Gastroesophageal sphincter (tissue), 4 donors: ENCODE data around the gene PSMB3. TPM values are rescaled to one million over a fixed set of nuclear protein-coding genes. Genes with fewer than 3 reads are reported as not detected.

ENCODE experiments used
- ATAC-seq: fragments of 150-250 bp; one replicate; pipeline ENCODE4 v1.9.1; 2016; ENCODE audit warnings: mild to moderate bottlenecking, moderate library complexity
- H3K27ac ChIP-seq, 4 donors: fragments of 200-600 bp; sonication (generic) in 3 of 4; 1 replicate in 3 of 4; 2 replicates in 1 of 4; pipeline ENCODE4 v1.5.1; 2016 to 2019
- H3K27me3 ChIP-seq: fragments of 200-600 bp; sonication (generic); one replicate; pipeline ENCODE4 v1.5.1; 2019
- H3K36me3 ChIP-seq, 2 donors: fragments of 200-600 bp; sonication (generic); one replicate each; pipeline ENCODE4 v1.5.1; 2019; ENCODE audit warnings: control low read depth in 1 of 2
- H3K4me1 ChIP-seq, 3 donors: fragments of 200-600 bp; sonication (generic); 1 replicate in 2 of 3; 2 replicates in 1 of 3; pipeline ENCODE4 v1.5.1; 2016 to 2019; ENCODE audit warnings: control low read depth in 2 of 3
- H3K4me3 ChIP-seq, 2 donors: fragments of 200-600 bp; sonication (generic); one replicate each; pipeline ENCODE4 v1.5.1; 2019; ENCODE audit warnings: mild to moderate bottlenecking in 1 of 2, moderate library complexity in 1 of 2
- H3K9me3 ChIP-seq, 3 donors: fragments of 200-600 bp; sonication (generic); one replicate each; pipeline ENCODE4 v1.5.1; 2017 to 2019; ENCODE audit warnings: control low read depth in 2 of 3
- CTCF ChIP-seq, 4 experiments: fragments of 200-600 bp in 2 of 4; fragments of 450-650 bp in 2 of 4; sonication (generic) in 1 of 4; IDR thresholded peaks; one replicate each; pipeline ENCODE4 v1.5.1; 2017 to 2019; ENCODE audit warnings: antibody characterized with exemption in 4 of 4, mild to moderate bottlenecking in 2 of 4, moderate library complexity in 2 of 4
- EP300 ChIP-seq: sonication (generic); formaldehyde crosslinking; IDR thresholded peaks from one replicate; pipeline ENCODE4 v1.6.1; 2017; ENCODE audit warnings: antibody characterized with exemption, mild to moderate bottlenecking
- POLR2A ChIP-seq, 2 donors: fragments of 450-650 bp; IDR thresholded peaks; one replicate each; pipeline ENCODE4 v1.6.1; 2017; ENCODE audit warnings: antibody characterized with exemption in 2 of 2, mild to moderate bottlenecking in 2 of 2, moderate library complexity in 1 of 2
- POLR2AphosphoS5 ChIP-seq: sonication (generic); formaldehyde crosslinking; IDR thresholded peaks from one replicate; pipeline ENCODE4 v1.6.1; 2017; ENCODE audit warnings: antibody characterized with exemption
- WGBS, 2 donors: methylation state at CpG; one replicate each; pipeline ENCODE4 v1.1.5; 2018; ENCODE audit warnings: low coverage in 1 of 2; 5-methylcytosine and 5-hydroxymethylcytosine counted together
- total RNA-seq, 4 donors: library from RNA; depleted of rRNA; stranded (reverse); fragments of >200 nt; gene quantifications; one replicate each; pipeline ENCODE4 v1.1.0, GENCODE V29; 2016

PSMB3 gene
- total RNA-seq, 4 donors from 2014 or later, result 107 to 123 (median 117) TPM

- ATAC-seq, result peak; percentile 21
- WGBS, 2 donors, result 1 to 2% methylated on average over 33 to 38 of the region's 44 CpGs
- TF ChIP-seq POLR2A (IDR thresholded peaks at IDR 0.05) (peak in 1 of 2 donors; percentile 16), EP300 (no peak)
- Histone ChIP-seq H3K4me1 (peaks cover 0 to 74% (median 22%) of the 10 kb centered on the region in 3 donors), H3K27me3 (no peaks in the 10 kb centered on the region), H3K27ac (peak overlapping the region; percentile 4 to 95 (median 90)), H3K36me3 (peaks cover 0 to 31% of the 10 kb centered on the region in 2 donors), H3K9me3 (no peaks in the 10 kb centered on the region), H3K4me3 (peak overlapping the region; percentile 93 to 94)
Observed at GRCh38 chr17:38751808-38752307, 683 bp upstream of the PSMB3 start.

- WGBS, 2 donors, result 0 to 36% methylated on average over 4 of the region's 22 CpGs
- Histone ChIP-seq H3K36me3 (peaks cover 0 to 43% of the 10 kb centered on the region in 2 donors), H3K27ac (peak overlapping the region; percentile 77 to 95 (median 90)), H3K27me3 (no peaks in the 10 kb centered on the region), H3K4me1 (peaks cover 0 to 71% (median 17%) of the 10 kb centered on the region in 3 donors), H3K4me3 (peak overlapping the region; percentile 93 to 94), H3K9me3 (no peaks in the 10 kb centered on the region)
- no peak for TF ChIP-seq CTCF (IDR thresholded peaks at IDR 0.05)
- TF ChIP-seq POLR2A (IDR thresholded peaks at IDR 0.05), result no peak
- TF ChIP-seq EP300, result no peak
- TF ChIP-seq POLR2AphosphoS5, result no peak
- ATAC-seq, result no peak
Observed at GRCh38 chr17:38753071-38753506, 548 bp downstream of the PSMB3 start.

GRCh38 chr17:38761612-38762011 is 9.1 kb downstream of the PSMB3 start:
- TF ChIP-seq CTCF (IDR thresholded peaks at IDR 0.05) (no peak), EP300 (no peak), POLR2AphosphoS5 (no peak), POLR2A (IDR thresholded peaks at IDR 0.05) (no peak)
- H3K9me3 ChIP-seq, result no peaks in the 10 kb centered on the region
- H3K36me3 ChIP-seq, result peaks cover 0 to 100% of the 10 kb centered on the region in 2 donors
- no peak for ATAC-seq
- no peaks in the 10 kb centered on the region for H3K27me3 ChIP-seq
- peaks cover 0 to 7% (median 0%) of the 10 kb centered on the region in 3 donors for H3K4me1 ChIP-seq
- no peak overlapping the region for H3K27ac ChIP-seq
- 50 to 73% methylated on average over 1 to 4 of the region's 4 CpGs for WGBS, 2 donors
- H3K4me3 ChIP-seq, result no peak overlapping the region

- peaks cover 0 to 100% of the 10 kb centered on the region in 2 donors for H3K36me3 ChIP-seq
- no peaks in the 10 kb centered on the region for H3K27me3 ChIP-seq
- TF ChIP-seq CTCF (IDR thresholded peaks at IDR 0.05) (no peak), EP300 (no peak), POLR2AphosphoS5 (no peak), POLR2A (IDR thresholded peaks at IDR 0.05) (no peak)
- H3K4me1 ChIP-seq, result peaks cover 0 to 7% (median 0%) of the 10 kb centered on the region in 3 donors
- 67% methylated on average over 3 of the region's 3 CpGs; no CpG with 5 or more reads in 1 of the 2 donors for WGBS, 2 donors
- no peak for ATAC-seq
- H3K27ac ChIP-seq, result no peak overlapping the region
- no peak overlapping the region for H3K4me3 ChIP-seq
- H3K9me3 ChIP-seq, result no peaks in the 10 kb centered on the region
Observed at GRCh38 chr17:38762231-38762630, 9.7 kb downstream of the PSMB3 start.

- Histone ChIP-seq H3K4me1 (no peaks in the 10 kb centered on the region), H3K27ac (no peak overlapping the region), H3K27me3 (no peaks in the 10 kb centered on the region), H3K4me3 (no peak overlapping the region), H3K36me3 (peaks cover 3 to 100% of the 10 kb centered on the region in 2 donors), H3K9me3 (no peaks in the 10 kb centered on the region)
- ATAC-seq, result no peak
- 86 to 89% methylated on average over 2 to 3 of the region's 5 CpGs for WGBS, 2 donors
- TF ChIP-seq POLR2AphosphoS5, result no peak
- no peak for TF ChIP-seq CTCF (IDR thresholded peaks at IDR 0.05)
- no peak for TF ChIP-seq EP300
- TF ChIP-seq POLR2A (IDR thresholded peaks at IDR 0.05), result no peak
Observed at GRCh38 chr17:38766341-38766740, 13.8 kb downstream of the PSMB3 start.
